Left ventricle myocardium inferior (tissue), 1 donor: ENCODE measurements around the gene TSPAN13. TPM values are rescaled to one million over a fixed set of nuclear protein-coding genes. Genes with fewer than 3 reads are reported as not detected.
A peak's percentile ranks its signal among the peaks of the same experiment; 100 is the strongest.

ENCODE experiments used
- DNase-seq: peaks from one replicate; pipeline ENCODE4 v3.0.0-alpha.2; 2020
- H3K27ac ChIP-seq: fragments of 200-600 bp; replicated peaks from 2 replicates; pipeline ENCODE4 v1.8.0; 2021
- H3K27me3 ChIP-seq: fragments of 200-600 bp; 2 replicates; pipeline ENCODE4 v1.8.0; 2021; ENCODE audit warnings: low read depth
- H3K36me3 ChIP-seq: fragments of 200-600 bp; 2 replicates; pipeline ENCODE4 v1.8.0; 2021
- H3K4me1 ChIP-seq: fragments of 200-600 bp; 2 replicates; pipeline ENCODE4 v1.8.0; 2021
- H3K4me3 ChIP-seq: fragments of 200-600 bp; 2 replicates; pipeline ENCODE4 v1.8.0; 2021; ENCODE audit warnings: mild to moderate bottlenecking, moderate library complexity
- H3K9me3 ChIP-seq: fragments of 200-600 bp; replicated peaks from 2 replicates; pipeline ENCODE4 v1.8.0; 2021
- intact Hi-C: fragments of 100-400 bp; cut with micrococcal nuclease; formaldehyde crosslinking; loops from one replicate; pipeline ENCODE4 v1.11.0; 2022
- total RNA-seq: library from RNA; stranded (reverse); fragmentation: NEBNext Ultra II Directional; extraction: Animal tissue kit (Norgen Biotek cat#: 25700); gene quantifications from one replicate; pipeline ENCODE4 v1.2.1, GENCODE V29; 2021
- TF ChIP-seq, protein P1 (sequence below): fragments of 200-600 bp; IDR thresholded peaks from 2 replicates; pipeline ENCODE4 v1.8.0; 2021; ENCODE audit warnings: antibody characterized with exemption, mild to moderate bottlenecking, borderline replicate concordance
- donor health status: DM: no; HTN: yes; CAD: no; lungs with severe emphysema.

Gene TSPAN13
- total RNA-seq, 1 donor from 2014 or later = 13.7 TPM

DNA sequence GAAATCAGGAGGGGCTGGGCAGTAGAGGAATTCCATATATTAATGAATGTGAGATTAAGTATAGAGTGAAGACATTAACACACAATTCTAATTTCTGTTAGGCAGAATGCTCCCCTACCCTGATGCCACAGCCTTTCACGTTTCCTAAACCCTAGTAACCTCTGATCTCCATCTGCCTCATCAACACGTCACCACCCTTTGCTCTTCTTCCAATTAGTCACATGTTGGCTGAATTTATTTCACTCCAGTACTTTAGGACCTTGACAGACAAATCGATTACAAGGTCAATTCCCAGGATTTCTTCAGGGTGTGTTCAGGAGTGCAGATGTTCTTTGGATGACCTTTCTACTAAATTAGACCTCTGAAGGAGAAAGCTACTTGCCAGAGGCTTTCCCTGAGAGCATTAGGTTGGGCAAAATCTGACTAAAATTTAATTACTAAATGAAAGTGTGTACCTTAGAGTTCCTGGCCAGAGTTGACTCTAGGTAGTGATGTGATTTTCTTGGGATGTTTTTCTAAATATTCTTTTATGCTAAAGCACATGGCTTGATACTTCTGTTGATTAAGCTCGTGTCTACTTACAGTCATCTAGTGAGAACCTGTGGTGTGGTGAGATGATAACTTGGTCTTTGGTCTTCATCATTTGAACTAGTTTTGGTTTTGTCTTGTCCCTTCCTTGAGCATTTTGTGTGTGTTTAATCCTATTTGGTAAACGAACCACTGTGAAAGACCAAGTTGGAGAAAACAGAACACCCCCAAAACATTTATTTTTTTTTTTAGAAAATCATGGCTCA is 38.5 kb downstream of the TSPAN13 start:
- TF ChIP-seq, protein P1, sequence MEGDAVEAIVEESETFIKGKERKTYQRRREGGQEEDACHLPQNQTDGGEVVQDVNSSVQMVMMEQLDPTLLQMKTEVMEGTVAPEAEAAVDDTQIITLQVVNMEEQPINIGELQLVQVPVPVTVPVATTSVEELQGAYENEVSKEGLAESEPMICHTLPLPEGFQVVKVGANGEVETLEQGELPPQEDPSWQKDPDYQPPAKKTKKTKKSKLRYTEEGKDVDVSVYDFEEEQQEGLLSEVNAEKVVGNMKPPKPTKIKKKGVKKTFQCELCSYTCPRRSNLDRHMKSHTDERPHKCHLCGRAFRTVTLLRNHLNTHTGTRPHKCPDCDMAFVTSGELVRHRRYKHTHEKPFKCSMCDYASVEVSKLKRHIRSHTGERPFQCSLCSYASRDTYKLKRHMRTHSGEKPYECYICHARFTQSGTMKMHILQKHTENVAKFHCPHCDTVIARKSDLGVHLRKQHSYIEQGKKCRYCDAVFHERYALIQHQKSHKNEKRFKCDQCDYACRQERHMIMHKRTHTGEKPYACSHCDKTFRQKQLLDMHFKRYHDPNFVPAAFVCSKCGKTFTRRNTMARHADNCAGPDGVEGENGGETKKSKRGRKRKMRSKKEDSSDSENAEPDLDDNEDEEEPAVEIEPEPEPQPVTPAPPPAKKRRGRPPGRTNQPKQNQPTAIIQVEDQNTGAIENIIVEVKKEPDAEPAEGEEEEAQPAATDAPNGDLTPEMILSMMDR = no peak
- Histone ChIP-seq H3K27ac (no peak overlapping the region), H3K9me3 (no peaks in the 10 kb centered on the region), H3K27me3 (peaks cover 7% of the 10 kb centered on the region), H3K4me1 (no peaks in the 10 kb centered on the region), H3K36me3 (no peaks in the 10 kb centered on the region), H3K4me3 (no peak overlapping the region)
- intact Hi-C loops = no loop called here
- DNase-seq = no peak

DNA sequence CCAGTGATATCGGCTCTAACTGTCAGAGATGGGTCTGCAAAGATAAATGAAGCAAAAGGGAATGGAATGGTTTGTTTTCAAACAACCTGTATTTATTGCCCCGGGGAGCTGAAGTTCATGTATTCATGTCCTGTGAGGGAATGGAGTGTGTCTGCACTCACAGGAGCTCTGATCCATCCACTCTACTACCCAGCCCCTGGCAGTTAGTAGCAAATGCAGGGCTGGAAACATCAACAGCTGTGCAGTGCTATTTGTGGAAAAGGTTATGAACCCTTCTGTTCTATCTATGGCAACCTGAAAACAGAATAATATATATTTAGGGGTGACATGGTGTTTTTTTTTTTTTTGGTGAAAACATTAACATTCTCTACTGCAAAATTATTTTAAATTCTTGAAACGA is 41.4 kb downstream of the TSPAN13 start:
- Histone ChIP-seq H3K9me3 (no peaks in the 10 kb centered on the region), H3K27ac (no peak overlapping the region), H3K4me3 (no peak overlapping the region), H3K36me3 (no peaks in the 10 kb centered on the region), H3K4me1 (no peaks in the 10 kb centered on the region), H3K27me3 (peaks cover 7% of the 10 kb centered on the region)
- no peak for DNase-seq
- TF ChIP-seq, protein P1 = no peak
- intact Hi-C loops = no loop called here

DNA sequence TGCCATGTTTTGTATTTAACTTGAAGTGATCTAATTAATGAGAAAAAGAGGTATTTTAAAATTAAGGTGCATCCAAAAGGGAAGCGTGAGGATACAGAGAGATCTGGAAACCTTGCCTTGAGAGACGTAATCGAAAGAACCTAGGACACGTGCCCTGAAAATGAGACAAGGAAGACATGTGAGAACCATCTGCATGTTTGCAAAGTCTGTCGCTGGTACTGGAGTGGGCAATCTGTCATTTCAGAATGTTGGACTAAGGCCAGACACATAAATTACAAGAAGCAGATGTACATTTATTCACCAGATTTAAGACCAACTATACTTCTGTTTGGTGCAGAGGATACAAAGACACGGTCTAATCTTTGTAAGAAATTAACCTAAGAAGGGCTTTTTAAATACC is 42.1 kb downstream of the TSPAN13 start:
- Histone ChIP-seq H3K4me1 (no peaks in the 10 kb centered on the region), H3K4me3 (no peak overlapping the region), H3K27me3 (peaks cover 7% of the 10 kb centered on the region), H3K27ac (no peak overlapping the region), H3K9me3 (no peaks in the 10 kb centered on the region), H3K36me3 (no peaks in the 10 kb centered on the region)
- TF ChIP-seq, protein P1 = no peak
- intact Hi-C loops = no loop called here
- DNase-seq = no peak

DNA sequence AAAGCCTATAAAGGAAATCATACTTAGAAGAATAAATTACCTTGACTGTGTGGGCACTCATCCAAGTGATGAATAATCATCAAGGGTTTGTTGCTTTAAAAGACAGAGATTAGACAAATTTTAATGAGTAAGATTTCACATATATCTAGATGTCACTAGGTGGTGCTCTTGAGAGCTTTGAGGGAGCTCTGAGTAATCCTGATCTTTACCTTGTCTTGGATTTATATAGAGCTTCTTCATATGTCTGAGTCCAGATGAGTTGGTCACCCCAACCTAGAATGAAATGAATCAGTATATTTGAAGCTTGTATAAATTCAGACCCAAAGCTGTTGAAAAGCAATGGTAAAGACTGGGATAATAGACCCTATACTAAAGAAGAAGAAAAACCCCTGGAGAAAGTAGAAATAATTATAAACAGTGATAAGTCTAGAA is 47.6 kb downstream of the TSPAN13 start:
- Histone ChIP-seq H3K27me3 (no peaks in the 10 kb centered on the region), H3K4me3 (no peak overlapping the region), H3K9me3 (no peaks in the 10 kb centered on the region), H3K36me3 (no peaks in the 10 kb centered on the region), H3K27ac (no peak overlapping the region), H3K4me1 (no peaks in the 10 kb centered on the region)
- intact Hi-C loops = loop anchor here (10.0 kb wide), 1 partner anchor 114 kb away; no protein-coding TSS in a partner anchor
- TF ChIP-seq, protein P1 = peak; percentile 58
- no peak for DNase-seq

DNA sequence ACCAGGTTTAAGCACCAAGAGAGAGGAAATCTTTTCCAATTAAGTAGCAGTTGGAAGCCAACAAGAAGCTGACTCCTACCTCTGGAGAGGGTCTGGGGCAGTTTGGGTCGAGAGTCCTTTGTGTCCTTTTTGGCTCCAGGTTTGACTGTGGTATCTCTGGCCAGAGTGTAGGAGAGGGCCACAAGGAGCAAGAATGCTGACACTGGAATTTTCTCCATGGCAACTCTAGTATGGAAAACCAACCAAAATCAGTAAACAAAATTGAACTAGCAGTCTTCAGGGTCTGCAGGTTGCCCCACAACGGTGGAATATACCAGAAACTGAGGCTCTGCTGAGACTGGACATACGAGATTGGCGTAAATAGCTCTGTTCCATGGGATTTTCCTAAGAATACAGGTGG is 48.0 kb downstream of the TSPAN13 start:
- TF ChIP-seq, protein P1 = no peak
- Histone ChIP-seq H3K4me1 (no peaks in the 10 kb centered on the region), H3K36me3 (no peaks in the 10 kb centered on the region), H3K27me3 (no peaks in the 10 kb centered on the region), H3K27ac (no peak overlapping the region), H3K4me3 (no peak overlapping the region), H3K9me3 (no peaks in the 10 kb centered on the region)
- intact Hi-C loops = loop anchor here (10.0 kb wide), 1 partner anchor 113 kb away; no protein-coding TSS in a partner anchor
- DNase-seq = no peak
